ENCODE results near the gene DISC1.
A peak's percentile ranks its signal among the peaks of the same experiment; 100 is the strongest.

The DISC1 gene

GRCh38 chr1:231596337-231596791 is 30.2 kb upstream of the DISC1 start:
- no peak for TF ChIP-seq CTCF (IDR thresholded peaks at IDR 0.05; ENCODE audit: low read length, missing control alignments)
- DNase-seq (ENCODE audit: low read depth) = no peak
- H3K4me3 ChIP-seq (replicated peaks; ENCODE audit: low read depth, low read length) = no peak overlapping the region

GRCh38 chr1:231597971-231598370 is 28.6 kb upstream of the DISC1 start:
- no peak overlapping the region for H3K4me3 ChIP-seq (replicated peaks; ENCODE audit: low read depth, low read length)
- TF ChIP-seq CTCF (IDR thresholded peaks at IDR 0.05; ENCODE audit: low read length, missing control alignments) = no peak
- no peak for DNase-seq (ENCODE audit: low read depth)

- DNase-seq (ENCODE audit: low read depth) = peak; percentile 39
- H3K4me3 ChIP-seq (replicated peaks; ENCODE audit: low read depth, low read length) = no peak overlapping the region
- TF ChIP-seq CTCF (IDR thresholded peaks at IDR 0.05; ENCODE audit: low read length, missing control alignments) = no peak
Measured at GRCh38 chr1:231600458-231600976, 26.1 kb upstream of the DISC1 start.

GRCh38 chr1:231601824-231602672 is 24.5 kb upstream of the DISC1 start:
- peak; percentile 16 for DNase-seq (ENCODE audit: low read depth)
- no peak for TF ChIP-seq CTCF (IDR thresholded peaks at IDR 0.05; ENCODE audit: low read length, missing control alignments)
- H3K4me3 ChIP-seq (replicated peaks; ENCODE audit: low read depth, low read length) = no peak overlapping the region

- no peak for DNase-seq (ENCODE audit: low read depth)
- no peak overlapping the region for H3K4me3 ChIP-seq (replicated peaks; ENCODE audit: low read depth, low read length)
- no peak for TF ChIP-seq CTCF (IDR thresholded peaks at IDR 0.05; ENCODE audit: low read length, missing control alignments)
Measured at GRCh38 chr1:231602673-231602984, 24.0 kb upstream of the DISC1 start.

- DNase-seq (ENCODE audit: low read depth) = peak; percentile 70
- TF ChIP-seq CTCF (IDR thresholded peaks at IDR 0.05; ENCODE audit: low read length, missing control alignments) = peak; percentile 75
- peak overlapping the region; percentile 61 for H3K4me3 ChIP-seq (replicated peaks; ENCODE audit: low read depth, low read length)
Measured at GRCh38 chr1:231603598-231604275, 22.9 kb upstream of the DISC1 start.
